ENCODE measurements around the gene MBD3L2B. TPM values are rescaled to one million over a fixed set of nuclear protein-coding genes. Genes with fewer than 3 reads are reported as not detected.

MBD3L2B gene
- total and polyA plus RNA-seq, 2 experiments from 2014 or later = not detected

DNA sequence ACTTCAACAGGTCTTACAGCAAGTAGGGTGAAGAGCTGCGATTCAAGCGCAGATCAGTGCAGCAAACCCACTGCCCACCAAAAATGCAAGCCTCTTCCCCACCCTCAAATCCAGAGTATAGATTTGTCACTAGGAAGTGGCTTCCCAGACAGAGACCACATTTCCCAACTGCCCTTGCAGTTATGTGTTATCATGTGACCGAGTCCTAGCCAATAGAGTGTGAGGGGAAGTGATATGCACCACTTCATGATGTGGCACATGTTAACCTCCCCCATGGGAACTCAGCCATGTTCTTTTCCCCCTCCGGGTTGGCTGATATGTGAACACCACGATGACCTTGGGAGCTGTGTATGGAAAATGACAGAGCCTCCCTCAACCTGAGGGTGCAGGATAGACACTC is 50.8 kb downstream of the MBD3L2B start (continued):
- TF ChIP-seq, protein P1, sequence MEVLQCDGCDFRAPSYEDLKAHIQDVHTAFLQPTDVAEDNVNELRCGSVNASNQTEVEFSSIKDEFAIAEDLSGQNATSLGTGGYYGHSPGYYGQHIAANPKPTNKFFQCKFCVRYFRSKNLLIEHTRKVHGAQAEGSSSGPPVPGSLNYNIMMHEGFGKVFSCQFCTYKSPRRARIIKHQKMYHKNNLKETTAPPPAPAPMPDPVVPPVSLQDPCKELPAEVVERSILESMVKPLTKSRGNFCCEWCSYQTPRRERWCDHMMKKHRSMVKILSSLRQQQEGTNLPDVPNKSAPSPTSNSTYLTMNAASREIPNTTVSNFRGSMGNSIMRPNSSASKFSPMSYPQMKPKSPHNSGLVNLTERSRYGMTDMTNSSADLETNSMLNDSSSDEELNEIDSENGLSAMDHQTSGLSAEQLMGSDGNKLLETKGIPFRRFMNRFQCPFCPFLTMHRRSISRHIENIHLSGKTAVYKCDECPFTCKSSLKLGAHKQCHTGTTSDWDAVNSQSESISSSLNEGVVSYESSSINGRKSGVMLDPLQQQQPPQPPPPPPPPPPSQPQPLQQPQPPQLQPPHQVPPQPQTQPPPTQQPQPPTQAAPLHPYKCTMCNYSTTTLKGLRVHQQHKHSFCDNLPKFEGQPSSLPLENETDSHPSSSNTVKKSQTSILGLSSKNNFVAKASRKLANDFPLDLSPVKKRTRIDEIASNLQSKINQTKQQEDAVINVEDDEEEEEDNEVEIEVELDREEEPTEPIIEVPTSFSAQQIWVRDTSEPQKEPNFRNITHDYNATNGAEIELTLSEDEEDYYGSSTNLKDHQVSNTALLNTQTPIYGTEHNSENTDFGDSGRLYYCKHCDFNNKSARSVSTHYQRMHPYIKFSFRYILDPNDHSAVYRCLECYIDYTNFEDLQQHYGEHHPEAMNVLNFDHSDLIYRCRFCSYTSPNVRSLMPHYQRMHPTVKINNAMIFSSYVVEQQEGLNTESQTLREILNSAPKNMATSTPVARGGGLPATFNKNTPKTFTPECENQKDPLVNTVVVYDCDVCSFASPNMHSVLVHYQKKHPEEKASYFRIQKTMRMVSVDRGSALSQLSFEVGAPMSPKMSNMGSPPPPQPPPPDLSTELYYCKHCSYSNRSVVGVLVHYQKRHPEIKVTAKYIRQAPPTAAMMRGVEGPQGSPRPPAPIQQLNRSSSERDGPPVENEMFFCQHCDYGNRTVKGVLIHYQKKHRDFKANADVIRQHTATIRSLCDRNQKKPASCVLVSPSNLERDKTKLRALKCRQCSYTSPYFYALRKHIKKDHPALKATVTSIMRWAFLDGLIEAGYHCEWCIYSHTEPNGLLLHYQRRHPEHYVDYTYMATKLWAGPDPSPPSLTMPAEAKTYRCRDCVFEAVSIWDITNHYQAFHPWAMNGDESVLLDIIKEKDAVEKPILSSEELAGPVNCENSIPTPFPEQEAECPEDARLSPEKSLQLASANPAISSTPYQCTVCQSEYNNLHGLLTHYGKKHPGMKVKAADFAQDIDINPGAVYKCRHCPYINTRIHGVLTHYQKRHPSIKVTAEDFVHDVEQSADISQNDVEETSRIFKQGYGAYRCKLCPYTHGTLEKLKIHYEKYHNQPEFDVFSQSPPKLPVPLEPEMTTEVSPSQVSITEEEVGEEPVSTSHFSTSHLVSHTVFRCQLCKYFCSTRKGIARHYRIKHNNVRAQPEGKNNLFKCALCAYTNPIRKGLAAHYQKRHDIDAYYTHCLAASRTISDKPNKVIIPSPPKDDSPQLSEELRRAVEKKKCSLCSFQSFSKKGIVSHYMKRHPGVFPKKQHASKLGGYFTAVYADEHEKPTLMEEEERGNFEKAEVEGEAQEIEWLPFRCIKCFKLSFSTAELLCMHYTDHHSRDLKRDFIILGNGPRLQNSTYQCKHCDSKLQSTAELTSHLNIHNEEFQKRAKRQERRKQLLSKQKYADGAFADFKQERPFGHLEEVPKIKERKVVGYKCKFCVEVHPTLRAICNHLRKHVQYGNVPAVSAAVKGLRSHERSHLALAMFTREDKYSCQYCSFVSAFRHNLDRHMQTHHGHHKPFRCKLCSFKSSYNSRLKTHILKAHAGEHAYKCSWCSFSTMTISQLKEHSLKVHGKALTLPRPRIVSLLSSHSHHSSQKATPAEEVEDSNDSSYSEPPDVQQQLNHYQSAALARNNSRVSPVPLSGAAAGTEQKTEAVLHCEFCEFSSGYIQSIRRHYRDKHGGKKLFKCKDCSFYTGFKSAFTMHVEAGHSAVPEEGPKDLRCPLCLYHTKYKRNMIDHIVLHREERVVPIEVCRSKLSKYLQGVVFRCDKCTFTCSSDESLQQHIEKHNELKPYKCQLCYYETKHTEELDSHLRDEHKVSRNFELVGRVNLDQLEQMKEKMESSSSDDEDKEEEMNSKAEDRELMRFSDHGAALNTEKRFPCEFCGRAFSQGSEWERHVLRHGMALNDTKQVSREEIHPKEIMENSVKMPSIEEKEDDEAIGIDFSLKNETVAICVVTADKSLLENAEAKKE (CRISPR knock-in tag; IDR thresholded peaks at IDR 0.05) = no peak
- TF ChIP-seq JUNB (IDR thresholded peaks at IDR 0.05; ENCODE audit: unreplicated experiment) = no peak
- TF ChIP-seq STAT1 (IDR thresholded peaks at IDR 0.05; ENCODE audit: unreplicated experiment) = no peak
- TF ChIP-seq POLR2AphosphoS5 (IDR thresholded peaks at IDR 0.05; ENCODE audit: low read depth) = no peak

DNA sequence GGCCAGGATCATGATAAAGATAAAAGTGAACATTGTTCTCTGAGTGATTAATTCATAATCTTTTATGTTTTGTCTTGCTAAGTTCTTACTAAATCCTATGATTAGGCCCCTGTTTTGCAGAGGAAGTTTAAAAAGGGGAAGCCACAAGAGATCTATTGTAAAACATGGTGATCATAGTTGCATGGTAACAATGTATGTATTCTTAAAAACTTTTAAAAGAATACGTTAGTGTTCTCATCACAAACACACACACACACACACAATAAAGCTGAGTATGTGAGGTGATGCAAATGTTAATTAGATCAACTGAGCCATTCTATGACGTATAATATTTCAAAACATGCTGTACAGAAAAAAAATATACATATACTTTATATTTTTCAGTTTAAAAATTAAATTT is 51.2 kb downstream of the MBD3L2B start:
- no peak overlapping the region for H3K4me3 Mint-ChIP-seq
- TF ChIP-seq STAT1 (IDR thresholded peaks at IDR 0.05; ENCODE audit: unreplicated experiment) (no peak), EZH2 (IDR thresholded peaks at IDR 0.05; ENCODE audit: low read depth, unreplicated experiment) (no peak)
- no peaks in the 10 kb centered on the region for H3K4me1 Mint-ChIP-seq
- H4K20me1 ChIP-seq (replicated peaks; ENCODE audit: insufficient read depth) = no peaks in the 10 kb centered on the region
- ATAC-seq = no peak
- H3K4me1 ChIP-seq (ENCODE audit: insufficient read depth) = no peaks in the 10 kb centered on the region
- H3K9me3 Mint-ChIP-seq = peaks cover 86% of the 10 kb centered on the region
- H3K27ac Mint-ChIP-seq = no peak overlapping the region
- H3K9me2 ChIP-seq (ENCODE audit: insufficient read depth) = no peaks in the 10 kb centered on the region
- no peak overlapping the region for H3K4me3 ChIP-seq
- no peak for DNase-seq (ENCODE audit: low spot score)
- H3F3A ChIP-seq (replicated peaks; ENCODE audit: low read depth) = no peaks in the 10 kb centered on the region
- H3K36me3 Mint-ChIP-seq (ENCODE audit: low read depth) = peaks cover 28% of the 10 kb centered on the region; the same call in 2 of the 3 replicates
- H2AFZ ChIP-seq = no peak overlapping the region
- H3K27me3 ChIP-seq (ENCODE audit: insufficient read depth) = no peaks in the 10 kb centered on the region
- no peak overlapping the region for H3K4me2 ChIP-seq
- no peaks in the 10 kb centered on the region for H3K79me2 ChIP-seq (replicated peaks; ENCODE audit: insufficient read depth)
- H3K36me3 ChIP-seq (ENCODE audit: insufficient read depth) = no peaks in the 10 kb centered on the region; the same call in 1 of the 2 replicates
- no peak overlapping the region for H3K27ac ChIP-seq (ENCODE audit: low read depth)
- H3K27me3 Mint-ChIP-seq (ENCODE audit: insufficient read depth, low read depth, poor library complexity) = no peaks in the 10 kb centered on the region
